Measurements from ENCODE around the gene TBX5. TPM values are rescaled to one million over a fixed set of nuclear protein-coding genes. Genes with fewer than 3 reads are reported as not detected.

The TBX5 gene
- total and polyA plus RNA-seq, 2 of the 4 experiments (the other 2 are of a cell fraction), result 13.3 to 14.7 TPM

DNA sequence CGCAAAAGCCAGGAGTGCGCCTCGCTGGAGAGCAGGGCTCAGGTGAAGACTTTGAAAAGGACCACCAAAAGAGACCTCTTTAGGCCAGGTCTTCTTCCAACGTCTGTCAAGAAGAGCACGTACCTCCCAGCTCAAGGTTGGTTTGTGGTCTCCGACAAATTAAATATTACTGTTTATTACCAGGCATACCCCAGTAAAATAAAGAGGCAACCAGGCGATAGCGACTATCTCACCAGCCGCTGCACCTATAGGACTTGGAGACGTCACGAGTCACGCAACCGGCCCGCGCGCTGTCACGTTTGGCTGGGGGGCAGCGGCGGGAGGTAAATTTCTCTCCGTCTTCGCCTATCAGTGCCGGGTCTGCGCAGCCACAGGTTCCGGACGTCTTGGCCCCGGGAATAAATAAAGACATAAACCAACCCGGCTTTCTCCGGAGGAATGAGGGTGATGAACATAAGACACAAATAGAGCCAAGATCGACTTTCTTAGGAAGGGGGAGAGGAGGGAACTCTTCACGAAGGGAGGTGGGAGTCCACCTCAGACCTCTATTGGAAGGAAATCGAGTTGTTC lies 2.0 kb upstream of the TBX5 start (continued):
- TF ChIP-seq, protein P1, sequence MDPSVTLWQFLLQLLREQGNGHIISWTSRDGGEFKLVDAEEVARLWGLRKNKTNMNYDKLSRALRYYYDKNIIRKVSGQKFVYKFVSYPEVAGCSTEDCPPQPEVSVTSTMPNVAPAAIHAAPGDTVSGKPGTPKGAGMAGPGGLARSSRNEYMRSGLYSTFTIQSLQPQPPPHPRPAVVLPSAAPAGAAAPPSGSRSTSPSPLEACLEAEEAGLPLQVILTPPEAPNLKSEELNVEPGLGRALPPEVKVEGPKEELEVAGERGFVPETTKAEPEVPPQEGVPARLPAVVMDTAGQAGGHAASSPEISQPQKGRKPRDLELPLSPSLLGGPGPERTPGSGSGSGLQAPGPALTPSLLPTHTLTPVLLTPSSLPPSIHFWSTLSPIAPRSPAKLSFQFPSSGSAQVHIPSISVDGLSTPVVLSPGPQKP (IDR thresholded peaks at IDR 0.05; ENCODE audit: borderline replicate concordance, low read depth, low read length), result no peak
- TF ChIP-seq MAFK (IDR thresholded peaks at IDR 0.05; ENCODE audit: low read depth, low read length), result no peak
